Skin epidermis (tissue), 12 donors: ENCODE data around the gene CCR4.
"Not testable (repeated sequence)": the region's sequence is repeated elsewhere in the genome, so short reads cannot be mapped to it uniquely, and the experiment has no call there.

Source experiments
- H3K27ac ChIP-seq, 21 experiments: fragments of 200-600 bp; sonication (generic) in 11 of 21; one replicate each; pipeline ENCODE4 v1.5.0; 2020; ENCODE audit warnings: mild to moderate bottlenecking in 3 of 21, inconsistent platforms in 2 of 21, moderate library complexity in 2 of 21
- H3K4me3 ChIP-seq, 7 experiments: fragments of 200-600 bp; sonication (generic) in 2 of 7; one replicate each; pipeline ENCODE4 v1.5.0; 2020; ENCODE audit warnings: inconsistent platforms in 2 of 7, mild to moderate bottlenecking in 2 of 7, moderate library complexity in 1 of 7

Gene CCR4

DNA sequence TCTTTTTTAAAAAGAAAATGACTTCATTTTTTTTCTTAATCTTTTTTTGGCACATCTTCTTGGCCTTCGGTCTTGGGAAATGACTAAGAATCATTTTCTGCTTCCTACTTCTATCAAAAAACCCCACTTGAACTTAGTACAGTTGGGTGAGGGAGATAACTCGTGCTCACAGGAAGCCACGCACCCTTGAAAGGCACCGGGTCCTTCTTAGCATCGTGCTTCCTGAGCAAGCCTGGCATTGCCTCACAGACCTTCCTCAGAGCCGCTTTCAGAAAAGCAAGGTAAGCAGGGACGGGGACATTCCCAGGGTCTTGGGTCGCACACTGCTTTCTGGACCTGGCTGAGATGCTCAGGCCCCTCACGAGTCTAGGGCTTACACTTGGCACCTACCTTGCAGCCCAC is at the start of gene CCR4:
Gene CCR4 (plus strand): TSS at position 235 of the 402 bp plus-strand sequence. CDS start 1,779 bp downstream, outside the sequence.
- Histone ChIP-seq H3K4me3 (peak within 1 kb of the TSS in 5 of 7 experiments; percentile 14 to 28 (median 17)), H3K27ac (peak within 1 kb of the TSS in 12 of 21 experiments; percentile 1 to 82 (median 46))

DNA sequence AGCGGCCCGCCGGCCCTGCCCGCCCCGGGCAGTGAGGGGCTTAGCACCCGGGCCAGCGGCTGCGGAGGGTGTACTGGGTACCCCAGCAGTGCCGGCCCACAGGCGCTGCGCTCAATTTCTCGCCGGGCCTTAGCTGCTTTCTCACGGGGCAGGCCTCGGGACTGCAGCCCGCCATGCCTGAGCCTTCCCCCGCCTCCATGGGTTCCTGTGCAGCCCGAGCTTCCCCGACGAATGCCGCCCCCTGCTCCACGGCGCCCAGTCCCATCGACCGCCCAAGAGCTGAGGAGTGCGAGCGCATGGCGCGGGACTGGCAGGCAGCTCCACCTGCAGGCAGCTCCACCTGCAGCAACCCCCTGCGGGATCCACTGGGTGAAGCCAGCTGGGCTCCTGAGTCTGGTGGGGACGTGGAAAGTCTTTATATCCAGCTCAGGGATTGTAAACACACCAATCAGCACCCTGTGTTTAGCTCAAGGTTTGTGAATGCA is 48.5 kb upstream of the CCR4 start:
- H3K27ac ChIP-seq: not testable (repeated sequence)
- peak overlapping the region; percentile 5 to 44 (median 18) for H3K4me3 ChIP-seq

DNA sequence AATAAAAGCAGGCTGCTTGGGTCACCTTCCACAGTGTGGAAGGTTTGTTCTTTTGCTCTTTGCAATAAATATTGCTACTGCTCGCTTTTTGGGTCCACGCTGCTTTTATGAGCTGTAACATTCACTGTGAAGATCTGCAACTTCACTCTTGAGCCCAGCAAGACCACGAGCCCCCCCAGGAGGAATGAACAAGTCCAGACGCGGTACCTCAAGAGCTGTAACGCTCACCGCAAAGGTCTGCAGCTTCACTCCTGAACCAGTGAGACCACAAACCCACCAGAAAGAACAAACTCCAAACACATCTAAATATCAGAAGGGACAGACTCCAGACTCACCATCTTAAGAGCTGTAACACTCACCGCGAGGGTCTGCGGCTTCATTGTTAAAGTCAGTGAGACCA is 47.5 kb upstream of the CCR4 start:
- no peak overlapping the region for H3K27ac ChIP-seq
- no peak overlapping the region for H3K4me3 ChIP-seq

DNA sequence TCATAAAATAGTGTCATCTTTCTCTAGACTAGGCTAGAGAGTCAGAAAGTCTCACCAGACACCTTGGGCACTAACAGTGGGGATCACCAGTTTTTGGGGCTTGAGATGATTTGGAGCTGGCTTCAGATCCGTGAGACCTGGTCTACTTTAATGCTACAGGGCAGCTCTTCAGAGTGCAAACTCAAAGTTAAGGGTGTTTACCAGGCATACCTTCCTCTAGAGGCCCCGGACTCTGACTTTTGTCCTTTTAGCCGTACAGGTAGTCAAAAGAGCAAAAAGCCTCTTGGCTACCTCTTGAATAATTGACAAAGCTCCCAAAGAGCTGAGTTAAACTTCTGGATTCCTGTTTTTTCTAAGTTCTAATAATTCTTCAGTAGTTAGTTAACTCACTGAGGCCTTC is 41.4 kb upstream of the CCR4 start:
- no peak overlapping the region for H3K4me3 ChIP-seq
- no peak overlapping the region for H3K27ac ChIP-seq

DNA sequence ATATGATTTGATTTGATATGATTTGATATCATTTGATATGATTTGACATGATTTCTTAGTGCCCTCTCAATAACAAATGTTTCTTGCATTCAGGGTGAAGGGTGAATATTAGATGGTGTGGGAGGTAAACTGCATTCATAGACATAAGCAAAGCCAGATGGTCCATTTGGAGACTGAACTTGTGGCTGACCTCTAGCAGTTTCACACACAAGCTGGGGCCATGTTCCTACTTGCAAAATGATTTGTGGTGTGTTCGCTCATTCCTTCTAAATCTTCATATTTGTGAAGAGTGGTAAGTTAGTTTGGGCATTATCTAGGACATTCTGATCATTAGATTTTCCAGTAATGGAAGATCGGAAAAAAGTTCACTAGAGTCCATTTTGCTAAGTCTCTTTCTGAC is 40.5 kb upstream of the CCR4 start:
- Histone ChIP-seq H3K4me3 (no peak overlapping the region), H3K27ac (no peak overlapping the region)

DNA sequence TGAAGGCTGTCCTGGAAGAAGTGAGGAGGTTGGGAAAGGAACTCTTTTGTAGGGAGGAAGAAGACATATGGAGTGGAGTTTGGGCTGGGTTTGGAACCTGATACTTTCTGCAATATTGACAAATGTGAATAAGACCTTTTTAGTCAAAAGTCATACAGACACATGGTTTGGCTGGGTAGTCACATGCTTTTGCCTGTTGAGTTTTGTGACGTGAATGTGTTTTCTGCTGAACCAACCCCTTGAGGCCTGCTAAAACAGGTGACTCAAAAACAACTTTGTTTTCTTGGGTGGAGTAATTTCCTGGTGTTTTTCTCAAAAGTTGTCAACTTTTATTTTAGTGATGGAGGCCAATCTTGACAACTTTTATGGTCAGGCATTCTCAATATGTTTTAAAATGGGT is 39.4 kb upstream of the CCR4 start:
- H3K4me3 ChIP-seq: no peak overlapping the region
- no peak overlapping the region for H3K27ac ChIP-seq

DNA sequence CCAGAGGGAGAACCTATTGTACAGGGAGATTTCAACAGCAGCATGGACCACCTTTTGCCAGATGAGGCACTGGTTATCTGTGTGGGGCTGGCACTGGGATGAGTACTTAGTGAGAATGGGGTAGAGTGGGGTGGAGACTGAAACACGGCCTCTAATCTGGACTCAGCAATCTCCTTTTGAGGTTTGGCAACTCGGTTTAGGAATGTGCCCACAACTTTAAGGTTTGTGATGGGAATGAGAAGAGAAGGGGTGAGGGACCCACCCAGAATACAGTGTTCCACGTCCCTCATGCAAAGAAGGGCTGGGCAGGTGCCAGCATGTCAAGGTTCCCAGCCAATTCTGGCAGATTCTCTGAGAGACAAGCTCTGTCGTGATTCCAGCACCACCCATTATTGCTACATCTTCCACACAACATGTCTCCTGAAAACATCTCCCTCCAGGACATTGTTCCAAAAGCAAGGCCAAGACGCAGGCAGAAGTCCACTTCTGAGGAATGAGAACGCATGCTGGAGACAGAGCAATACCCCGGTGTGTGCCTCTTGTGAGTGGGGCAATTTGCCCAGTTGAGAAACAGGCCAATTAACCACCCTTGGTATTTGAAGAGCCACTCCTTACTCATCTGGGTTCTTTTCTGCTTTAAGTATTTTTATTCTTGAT is 37.5 kb upstream of the CCR4 start:
- Histone ChIP-seq H3K27ac (peak overlapping the region in 1 of 21 experiments; percentile 19), H3K4me3 (no peak overlapping the region)

DNA sequence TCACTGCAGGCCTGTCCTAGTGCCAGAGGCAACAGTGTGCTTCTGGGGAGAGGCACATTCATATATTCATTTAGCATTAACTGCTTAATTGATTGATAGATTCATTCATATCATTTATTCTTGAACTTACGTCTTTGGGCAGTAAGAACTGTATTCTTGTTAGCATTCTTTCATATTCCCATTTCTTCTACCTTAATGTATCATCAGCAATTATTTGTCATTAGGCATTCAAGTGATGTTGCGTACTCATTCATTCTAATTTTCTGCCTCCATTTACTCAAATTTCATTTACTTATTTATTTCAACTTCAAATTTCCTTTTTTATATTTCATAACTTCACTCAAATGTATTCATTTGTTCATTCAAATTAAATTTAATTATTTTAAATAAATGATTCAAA is 31.5 kb upstream of the CCR4 start:
- Histone ChIP-seq H3K4me3 (no peak overlapping the region), H3K27ac (no peak overlapping the region)

DNA sequence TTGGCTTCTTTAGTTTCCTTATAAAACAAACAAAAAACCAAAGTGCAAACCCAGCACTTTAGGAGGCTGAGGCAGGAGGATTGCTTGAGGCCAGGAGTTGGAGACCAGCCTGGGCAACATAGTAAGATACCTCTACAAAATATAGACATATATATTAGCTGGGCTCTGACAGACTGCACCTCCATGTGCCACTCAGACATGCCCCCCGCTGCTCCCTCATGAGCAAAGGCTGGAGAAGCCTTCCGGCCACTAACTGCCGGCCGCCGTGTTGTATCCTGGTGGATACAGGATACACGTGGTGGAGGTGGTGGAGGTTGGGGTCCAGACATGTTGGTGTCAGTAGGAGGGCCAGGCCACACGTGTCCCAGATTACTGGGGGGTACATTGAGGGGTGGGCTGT is 29.4 kb upstream of the CCR4 start:
- no peak overlapping the region for H3K4me3 ChIP-seq
- H3K27ac ChIP-seq: no peak overlapping the region

DNA sequence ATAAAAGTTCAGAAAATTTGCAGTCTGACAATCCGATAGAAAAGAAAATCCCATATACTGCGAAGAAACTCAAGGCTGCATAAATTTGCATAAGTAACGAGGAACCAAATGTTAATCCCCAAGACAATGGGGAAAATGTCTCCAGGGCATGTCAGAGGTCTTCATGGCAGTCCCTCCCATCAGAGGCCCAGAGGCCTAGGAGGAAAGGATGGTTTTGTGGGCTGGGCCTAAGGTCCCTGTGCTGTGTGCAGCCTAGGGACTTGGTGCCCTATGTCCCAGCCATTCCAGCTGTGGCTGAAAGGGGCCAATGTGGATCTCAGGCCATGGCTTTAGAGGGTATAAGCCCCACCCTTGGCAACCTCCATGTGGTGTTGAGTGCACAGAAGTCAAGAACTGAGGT is 21.3 kb upstream of the CCR4 start:
- H3K27ac ChIP-seq: no peak overlapping the region
- H3K4me3 ChIP-seq: no peak overlapping the region

DNA sequence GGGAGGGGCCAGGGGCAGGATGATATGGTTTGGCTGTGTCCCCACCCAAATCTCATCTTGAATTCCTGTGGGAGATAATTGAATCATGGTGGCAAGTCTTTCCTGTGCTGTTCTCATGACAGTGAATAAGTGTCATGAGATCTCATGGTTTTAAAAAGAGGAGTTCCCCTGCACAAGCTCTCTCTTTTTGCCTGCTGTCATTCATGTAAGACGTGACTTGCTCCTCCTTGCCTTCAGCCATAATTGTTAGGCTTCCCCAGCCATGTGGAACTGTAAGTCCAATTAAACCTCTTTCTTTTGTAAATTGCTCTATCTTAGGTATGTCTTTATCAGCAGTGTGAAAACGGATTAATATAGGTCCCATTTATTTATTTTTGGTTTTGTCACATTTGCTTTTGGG is 20.2 kb upstream of the CCR4 start:
- H3K4me3 ChIP-seq, H3K27ac ChIP-seq: not testable (repeated sequence)

DNA sequence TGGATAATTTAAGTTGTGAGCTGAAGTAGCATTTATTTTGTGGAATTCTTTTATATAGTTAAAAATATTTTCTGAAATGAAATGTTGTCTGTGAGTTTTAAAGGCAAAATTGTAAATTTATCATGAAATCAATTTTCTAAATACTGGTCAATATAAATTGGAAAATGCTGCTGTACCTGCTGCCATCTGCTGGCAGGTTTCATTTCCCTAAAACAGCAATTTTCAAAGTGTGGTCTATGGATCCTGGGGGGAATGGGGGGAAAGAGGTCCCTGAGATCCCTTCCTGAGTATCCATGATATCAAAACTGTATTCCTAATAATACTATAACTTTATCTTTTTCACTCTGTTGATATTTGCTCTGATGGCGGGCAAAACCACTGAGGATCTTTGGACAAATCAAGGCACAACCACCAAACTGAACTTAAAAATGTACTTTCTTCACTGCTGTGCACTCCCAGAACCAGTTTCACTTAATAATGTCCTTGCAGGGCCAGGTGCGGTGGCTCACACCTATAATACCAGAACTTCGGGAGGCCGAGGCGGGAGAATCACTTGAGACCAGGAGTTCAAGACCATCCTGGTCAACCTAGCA is 17.2 kb upstream of the CCR4 start:
- Histone ChIP-seq H3K4me3 (no peak overlapping the region), H3K27ac (no peak overlapping the region)

DNA sequence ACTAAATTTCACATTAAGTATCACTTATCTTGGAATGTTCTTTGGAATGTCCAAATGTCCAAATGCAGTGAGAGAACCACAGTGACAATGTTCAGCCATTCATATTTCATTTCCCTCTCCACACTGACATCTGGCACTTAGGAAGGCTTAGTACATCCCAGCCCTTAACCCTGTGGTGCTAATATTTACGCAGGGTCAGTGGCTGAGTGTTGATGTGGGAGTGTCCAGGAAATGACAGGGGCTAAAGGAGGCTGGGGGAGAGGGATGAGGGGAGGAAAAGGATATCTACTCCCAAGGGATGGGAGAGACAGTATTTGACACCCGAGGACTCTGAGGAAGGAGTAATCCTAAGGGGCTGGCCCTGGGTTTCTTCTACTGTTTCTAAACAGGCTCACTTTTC is 14.1 kb upstream of the CCR4 start:
- Histone ChIP-seq H3K4me3 (no peak overlapping the region), H3K27ac (no peak overlapping the region)

DNA sequence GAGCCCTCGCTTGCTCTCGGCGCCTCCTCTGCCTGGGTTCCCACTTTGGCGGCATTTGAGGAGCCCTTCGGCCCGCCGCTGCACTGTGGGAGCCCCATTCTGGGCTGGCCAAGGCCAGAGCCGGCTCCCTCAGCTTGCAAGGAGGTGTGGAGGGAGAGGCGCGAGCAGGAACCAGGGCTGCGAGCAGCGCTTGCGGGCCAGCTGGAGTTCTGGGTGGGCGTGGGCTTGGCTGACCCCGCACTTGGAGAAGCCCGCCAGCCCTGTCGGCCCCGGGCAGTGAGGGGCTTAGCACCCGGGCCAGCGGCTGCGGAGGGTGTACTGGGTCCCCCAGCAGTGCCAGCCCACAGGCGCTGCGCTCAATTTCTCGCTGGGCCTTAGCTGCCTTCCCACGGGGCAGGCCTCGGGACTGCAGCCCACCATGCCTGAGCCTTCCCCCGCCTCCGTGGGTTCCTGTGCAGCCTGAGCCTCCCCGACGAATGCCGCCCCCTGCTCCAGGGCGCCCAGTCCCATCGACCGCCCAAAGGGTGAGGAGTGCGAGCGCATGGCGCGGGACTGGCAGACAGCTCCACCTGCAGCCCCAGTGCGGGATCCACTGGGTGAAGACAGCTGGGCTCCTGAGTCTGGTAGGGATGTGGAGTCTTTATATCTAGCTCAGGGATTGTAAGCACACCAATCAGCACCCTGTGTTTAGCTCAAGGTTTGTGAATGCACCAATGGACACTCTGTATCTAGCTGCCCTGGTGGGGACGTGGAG is 11.7 kb upstream of the CCR4 start:
- H3K4me3 ChIP-seq, H3K27ac ChIP-seq: not testable (repeated sequence)

DNA sequence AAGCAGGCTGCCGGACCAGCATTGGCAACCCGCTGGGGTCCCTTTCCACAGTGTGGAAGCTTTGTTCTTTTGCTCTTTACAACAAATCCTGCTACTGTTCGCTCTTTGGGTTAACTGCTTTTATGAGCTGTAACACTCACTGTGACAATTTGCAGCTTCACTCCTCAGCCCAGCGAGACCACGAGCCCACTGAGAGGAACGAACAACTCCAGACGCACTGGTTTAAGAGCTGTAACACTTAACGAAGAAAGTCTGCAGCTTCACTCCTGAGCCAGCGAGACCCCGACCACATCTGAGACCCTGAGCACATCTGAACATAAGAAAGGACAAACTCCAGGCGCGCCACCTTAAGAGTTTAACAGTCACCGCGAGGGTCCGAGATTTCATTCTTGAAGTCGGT is 10.7 kb upstream of the CCR4 start:
- no peak overlapping the region for H3K4me3 ChIP-seq

DNA sequence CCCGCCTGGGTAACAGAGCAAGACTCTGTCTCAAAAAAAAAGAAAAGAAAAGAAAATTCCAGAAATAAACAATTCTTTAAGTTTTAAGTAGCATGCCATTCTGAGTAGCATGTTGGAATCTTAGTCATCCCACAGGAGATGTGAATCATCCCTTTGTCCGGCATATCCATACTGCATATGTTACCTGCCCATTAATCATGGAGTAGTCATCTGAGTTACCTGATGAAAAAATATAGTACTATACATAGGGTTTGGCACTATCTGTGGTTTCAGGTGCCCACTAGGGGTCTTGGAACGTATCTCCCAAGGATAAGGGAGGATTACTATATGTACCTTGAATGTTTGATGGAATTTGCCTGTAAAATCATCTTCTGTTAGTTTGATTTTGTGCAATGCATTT is 6.3 kb upstream of the CCR4 start:
- H3K4me3 ChIP-seq: no peak overlapping the region
- no peak overlapping the region for H3K27ac ChIP-seq

More for the DNA sequence above, 10.7 kb upstream of the CCR4 start:
- H3K27ac ChIP-seq: no peak overlapping the region

DNA sequence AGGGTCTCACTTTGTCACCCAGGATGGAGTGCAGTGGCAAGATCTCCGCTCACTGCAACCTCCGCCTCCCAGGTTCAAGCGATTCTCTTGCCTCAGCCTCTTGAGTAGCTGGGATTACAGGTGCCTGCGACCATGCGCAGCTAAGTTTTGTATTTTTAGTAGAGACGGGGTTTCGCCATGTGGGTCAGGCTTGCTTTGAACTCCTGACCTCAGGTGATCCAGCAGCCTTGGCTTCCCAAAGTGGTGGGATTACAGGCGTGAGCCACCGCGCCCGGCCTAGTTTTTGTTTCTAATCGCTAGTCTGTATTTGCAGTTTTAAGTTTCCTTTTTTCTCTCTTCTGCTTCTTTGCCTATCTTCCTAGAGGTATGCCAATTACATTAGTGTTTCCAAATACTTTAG is 5.8 kb upstream of the CCR4 start:
- H3K4me3 ChIP-seq: not testable (repeated sequence)

DNA sequence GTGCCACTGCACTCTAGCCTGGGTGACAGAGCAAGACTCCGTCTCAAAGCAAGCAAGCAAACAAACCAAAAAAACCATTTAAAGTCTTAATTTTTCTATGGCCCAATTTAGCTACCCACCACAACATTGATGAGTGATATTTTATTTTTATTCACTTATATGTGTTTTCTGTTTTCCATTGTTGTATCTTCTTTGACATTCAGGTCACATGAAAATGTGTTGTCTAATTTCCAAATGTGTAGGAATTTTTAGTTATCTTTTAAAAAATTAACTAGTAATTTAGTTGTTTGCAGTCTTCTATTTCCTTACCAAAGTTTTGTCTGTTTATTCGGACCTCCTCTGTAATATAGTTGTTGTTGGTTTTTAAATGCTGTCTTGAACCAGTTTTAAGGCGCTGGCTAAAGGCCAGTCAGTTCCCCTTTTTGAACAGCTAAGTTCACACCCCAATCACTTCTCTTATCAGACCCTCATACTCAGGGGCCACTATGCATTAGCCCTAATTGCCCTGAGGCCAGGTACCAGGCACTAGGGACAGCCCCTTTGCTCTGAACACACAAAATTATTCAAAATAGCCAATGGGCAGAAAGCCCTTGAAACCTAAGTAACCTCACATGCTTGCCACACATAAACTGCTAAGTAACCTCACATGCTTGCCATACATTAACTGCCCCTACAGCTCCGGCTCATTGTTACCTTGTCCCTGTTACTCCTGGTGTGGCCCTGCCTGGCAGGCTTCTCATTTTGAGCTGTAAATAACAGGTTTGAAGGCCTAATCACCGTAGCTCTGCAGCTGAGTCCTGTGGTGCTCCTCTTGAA is 4.3 kb upstream of the CCR4 start:
- Histone ChIP-seq H3K4me3 (no peak overlapping the region), H3K27ac (no peak overlapping the region)

More for the DNA sequence above, 5.8 kb upstream of the CCR4 start:
- not testable (repeated sequence) for H3K27ac ChIP-seq

DNA sequence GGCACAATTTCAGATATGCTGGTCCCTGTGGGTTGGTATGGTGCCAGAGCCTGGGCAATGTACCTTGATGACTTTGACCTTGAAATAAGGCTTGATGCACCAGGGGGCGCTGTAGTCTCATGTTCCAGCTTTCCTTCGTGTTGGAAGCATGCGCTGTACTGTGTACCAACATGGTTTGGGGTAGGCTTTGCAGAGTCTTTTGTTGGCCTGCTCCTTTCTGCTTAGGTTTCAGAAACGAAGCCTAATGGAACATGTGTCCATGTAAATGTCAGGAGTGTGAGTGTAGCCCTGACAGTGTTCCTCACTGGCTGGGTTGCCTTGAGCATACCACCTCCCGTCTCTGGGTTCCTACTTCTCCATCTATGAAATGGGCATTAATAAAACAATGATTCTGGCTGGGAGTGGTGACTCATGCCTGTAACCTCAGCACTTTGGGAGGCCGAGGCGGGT is 3.6 kb upstream of the CCR4 start:
- H3K27ac ChIP-seq: no peak overlapping the region

More for the DNA sequence above, 3.6 kb upstream of the CCR4 start:
- H3K4me3 ChIP-seq: no peak overlapping the region
